ENCODE measurements around the gene L1TD1. TPM values are rescaled to one million over a fixed set of nuclear protein-coding genes. Genes with fewer than 3 reads are reported as not detected.
"Not testable (repeated sequence)": the region's sequence is repeated elsewhere in the genome, so short reads cannot be mapped to it uniquely, and the experiment has no call there.

Gene L1TD1
- total RNA-seq, 4 donors from 2014 or later, result 1.3 to 3.1 (median 2.1) TPM

GRCh38 chr1:62176597-62177312 is 17.9 kb upstream of the L1TD1 start:
- no peak overlapping the region for H3K27ac ChIP-seq
- no peaks in the 10 kb centered on the region for H3K27me3 ChIP-seq
- H3K36me3 ChIP-seq, result no peaks in the 10 kb centered on the region
- no peaks in the 10 kb centered on the region for H3K9me3 ChIP-seq
- no peak overlapping the region for H3K4me3 ChIP-seq
- TF ChIP-seq EP300 (IDR thresholded peaks at IDR 0.05) (no peak), POLR2A (IDR thresholded peaks at IDR 0.05) (no peak)
- TF ChIP-seq, protein P1, sequence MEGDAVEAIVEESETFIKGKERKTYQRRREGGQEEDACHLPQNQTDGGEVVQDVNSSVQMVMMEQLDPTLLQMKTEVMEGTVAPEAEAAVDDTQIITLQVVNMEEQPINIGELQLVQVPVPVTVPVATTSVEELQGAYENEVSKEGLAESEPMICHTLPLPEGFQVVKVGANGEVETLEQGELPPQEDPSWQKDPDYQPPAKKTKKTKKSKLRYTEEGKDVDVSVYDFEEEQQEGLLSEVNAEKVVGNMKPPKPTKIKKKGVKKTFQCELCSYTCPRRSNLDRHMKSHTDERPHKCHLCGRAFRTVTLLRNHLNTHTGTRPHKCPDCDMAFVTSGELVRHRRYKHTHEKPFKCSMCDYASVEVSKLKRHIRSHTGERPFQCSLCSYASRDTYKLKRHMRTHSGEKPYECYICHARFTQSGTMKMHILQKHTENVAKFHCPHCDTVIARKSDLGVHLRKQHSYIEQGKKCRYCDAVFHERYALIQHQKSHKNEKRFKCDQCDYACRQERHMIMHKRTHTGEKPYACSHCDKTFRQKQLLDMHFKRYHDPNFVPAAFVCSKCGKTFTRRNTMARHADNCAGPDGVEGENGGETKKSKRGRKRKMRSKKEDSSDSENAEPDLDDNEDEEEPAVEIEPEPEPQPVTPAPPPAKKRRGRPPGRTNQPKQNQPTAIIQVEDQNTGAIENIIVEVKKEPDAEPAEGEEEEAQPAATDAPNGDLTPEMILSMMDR (IDR thresholded peaks at IDR 0.05), result no peak
- peaks cover 0 to 4% (median 0%) of the 10 kb centered on the region in 4 donors for H3K4me1 ChIP-seq
- WGBS, 2 donors, result 88 to 91% methylated on average over 14 of the region's 14 CpGs
- DNase-seq (ENCODE audit: low spot score in 2 of 2), result no peak

DNA sequence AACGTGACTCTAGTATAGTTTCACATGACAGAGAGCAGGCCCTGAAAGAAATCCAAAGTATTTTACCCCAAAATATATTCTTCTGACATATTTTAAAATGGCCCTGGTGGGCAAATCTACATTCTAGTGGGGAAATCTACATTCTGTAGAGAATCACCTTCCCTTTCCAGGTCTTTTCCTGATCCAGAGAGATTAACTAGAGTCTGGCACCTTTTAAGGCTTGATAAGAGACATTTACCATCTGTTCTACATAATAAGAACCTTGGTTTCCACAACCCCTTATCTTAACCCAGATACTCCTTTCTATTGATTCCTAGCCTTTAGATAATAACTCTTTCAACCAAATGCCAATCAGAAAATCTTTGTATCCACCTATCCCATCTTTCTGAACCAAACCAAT is 17.0 kb upstream of the L1TD1 start:
- TF ChIP-seq POLR2A (IDR thresholded peaks at IDR 0.05), result no peak
- no peak for TF ChIP-seq EP300 (IDR thresholded peaks at IDR 0.05)
- TF ChIP-seq, protein P1 (IDR thresholded peaks at IDR 0.05), result no peak
- Histone ChIP-seq H3K27me3 (no peaks in the 10 kb centered on the region), H3K4me1 (peaks cover 0 to 7% (median 0%) of the 10 kb centered on the region in 4 donors), H3K27ac (no peak overlapping the region), H3K4me3 (no peak overlapping the region), H3K36me3 (no peaks in the 10 kb centered on the region), H3K9me3 (no peaks in the 10 kb centered on the region)
- WGBS, 2 donors, result 48 to 63% methylated on average over 1 of the region's 1 CpG
- DNase-seq (ENCODE audit: low spot score in 2 of 2), result no peak

DNA sequence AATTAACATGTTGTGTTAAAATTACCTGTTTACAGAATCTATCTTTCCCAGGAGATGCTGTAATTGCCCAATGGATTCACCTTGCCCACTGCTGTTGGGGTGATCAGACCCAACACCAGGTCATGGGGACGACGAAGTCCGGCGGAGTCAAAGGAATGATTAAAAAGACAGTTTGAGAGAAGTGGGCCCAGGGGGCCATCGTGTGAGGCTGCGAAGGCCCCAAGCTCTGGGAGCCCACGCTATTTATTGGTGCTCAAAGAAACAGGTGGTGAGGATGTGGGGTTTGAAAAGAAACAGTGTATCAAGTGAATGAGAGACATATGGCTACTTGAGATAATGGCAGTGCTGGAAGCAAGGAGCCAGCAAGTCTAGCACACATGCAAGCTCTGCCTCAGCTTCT is 16.3 kb upstream of the L1TD1 start:
- no peak for DNase-seq (ENCODE audit: low spot score in 2 of 2)
- Histone ChIP-seq H3K27me3 (no peaks in the 10 kb centered on the region), H3K4me1 (peaks cover 0 to 9% (median 0%) of the 10 kb centered on the region in 4 donors), H3K36me3 (no peaks in the 10 kb centered on the region), H3K4me3 (no peak overlapping the region), H3K9me3 (no peaks in the 10 kb centered on the region), H3K27ac (no peak overlapping the region)
- WGBS, 2 donors, result 85 to 94% methylated on average over 7 of the region's 7 CpGs
- TF ChIP-seq, protein P1 (IDR thresholded peaks at IDR 0.05), result no peak
- TF ChIP-seq EP300 (IDR thresholded peaks at IDR 0.05), result no peak
- TF ChIP-seq POLR2A (IDR thresholded peaks at IDR 0.05), result no peak

DNA sequence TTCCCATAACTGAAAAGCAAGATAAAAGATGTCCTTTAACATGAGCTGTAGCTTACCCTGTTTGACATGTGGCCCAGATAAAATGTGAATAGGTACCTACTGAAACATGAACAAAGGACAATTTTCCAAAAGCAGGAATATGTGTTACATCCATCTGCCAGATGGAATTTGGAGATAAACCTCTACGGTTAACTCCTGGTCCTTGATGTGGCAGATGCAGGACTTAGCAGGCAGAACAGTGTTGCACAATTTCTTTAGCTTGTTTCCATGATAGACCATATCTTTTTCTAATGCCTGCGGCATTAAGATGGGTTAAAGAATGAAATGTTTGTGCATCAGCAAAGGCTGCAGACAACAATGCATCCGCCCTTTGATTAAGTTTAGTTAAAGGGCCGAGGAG is 14.6 kb upstream of the L1TD1 start:
- not testable (repeated sequence) for H3K27ac ChIP-seq; DNase-seq (ENCODE audit: low spot score in 2 of 2); H3K9me3 ChIP-seq; H3K4me3 ChIP-seq; H3K27me3 ChIP-seq; H3K4me1 ChIP-seq; H3K36me3 ChIP-seq
- 58 to 67% methylated on average over 4 of the region's 4 CpGs for WGBS, 2 donors

- H3K36me3 ChIP-seq, result no peaks in the 10 kb centered on the region
- 47 to 50% methylated on average over 6 of the region's 6 CpGs for WGBS, 2 donors
- H3K4me3 ChIP-seq, result no peak overlapping the region
- TF ChIP-seq EP300 (IDR thresholded peaks at IDR 0.05), result no peak
- TF ChIP-seq, protein P1 (IDR thresholded peaks at IDR 0.05), result no peak
- TF ChIP-seq POLR2A (IDR thresholded peaks at IDR 0.05), result no peak
- no peak overlapping the region for H3K27ac ChIP-seq
- H3K4me1 ChIP-seq, result peaks cover 0 to 9% (median 0%) of the 10 kb centered on the region in 4 donors
- no peaks in the 10 kb centered on the region for H3K27me3 ChIP-seq
- no peak for DNase-seq (ENCODE audit: low spot score in 2 of 2)
- H3K9me3 ChIP-seq, result no peaks in the 10 kb centered on the region
Measured at GRCh38 chr1:62180639-62181038, 14.0 kb upstream of the L1TD1 start.
